Measurements from ENCODE around the gene PDZD7. TPM values are rescaled to one million over a fixed set of nuclear protein-coding genes. Genes with fewer than 3 reads are reported as not detected.
A peak's percentile ranks its signal among the peaks of the same experiment; 100 is the strongest.

Gene PDZD7
- total and polyA plus RNA-seq, 9 of the 15 experiments (the other 6 are each of a cell fraction or from before 2014, with no cell fraction given) = 0.04 to 0.24 (median 0.08) TPM; not detected in 3

GRCh38 chr10:101062232-101063049, 31.5 kb upstream of the PDZD7 start (continued):
- TF ChIP-seq NR2C2 (CRISPR knock-in tag; IDR thresholded peaks at IDR 0.05) (peak; percentile 73; the same call in 1 of the 2 replicates), NR2C2 (tag; IDR thresholded peaks at IDR 0.05) (peak; percentile 48; the same call in 1 of the 2 replicates), HDAC3 (IDR thresholded peaks at IDR 0.05; ENCODE audit: borderline replicate concordance, partially characterized antibody) (no peak), MAFF (IDR thresholded peaks at IDR 0.05; ENCODE audit: low read length) (no peak), HLTF (IDR thresholded peaks at IDR 0.05) (no peak), LCOR (CRISPR knock-in tag; IDR thresholded peaks at IDR 0.05) (no peak; the same call in 1 of the 2 replicates), CBFA2T3 (IDR thresholded peaks at IDR 0.05) (peak; percentile 64), NUFIP1 (IDR thresholded peaks at IDR 0.05; ENCODE audit: partially characterized antibody) (no peak), SIN3A (IDR thresholded peaks at IDR 0.05; ENCODE audit: borderline replicate concordance in 2 of 2, control insufficient read depth in 1 of 2, low read depth in 2 of 2, low read length in 2 of 2) (no peak), MEIS2 (IDR thresholded peaks at IDR 0.05; ENCODE audit: partially characterized antibody) (no peak), ZNF324 (CRISPR knock-in tag; IDR thresholded peaks at IDR 0.05) (no peak), VEZF1 (CRISPR knock-in tag; IDR thresholded peaks at IDR 0.05) (no peak; the same call in 1 of the 2 replicates), PTTG1 (tag; IDR thresholded peaks at IDR 0.05; ENCODE audit: low read depth) (no peak), ZBTB34 (CRISPR knock-in tag; IDR thresholded peaks at IDR 0.05) (no peak), SIX5 (IDR thresholded peaks at IDR 0.05; ENCODE audit: borderline replicate concordance in 1 of 2, insufficient read depth in 1 of 2, low read depth in 1 of 2, low read length in 2 of 2) (no peak), RBM39 (optimal IDR thresholded peaks at IDR 0.05; ENCODE audit: low read depth, low read length) (no peak), TAL1 (IDR thresholded peaks at IDR 0.05) (no peak; the same call in 1 of the 2 replicates), ZNF134 (CRISPR knock-in tag; conservative IDR thresholded peaks at IDR 0.05) (no peak), ZNF143 (CRISPR knock-in tag; IDR thresholded peaks at IDR 0.05) (no peak), ZFPM2 (CRISPR knock-in tag; IDR thresholded peaks at IDR 0.05) (no peak), MECOM (CRISPR knock-in tag; IDR thresholded peaks at IDR 0.05) (no peak), E2F4 (CRISPR knock-in tag; IDR thresholded peaks at IDR 0.05; ENCODE audit: low read depth) (peak; percentile 54; the same call in 1 of the 2 replicates), RFX1 (IDR thresholded peaks at IDR 0.05) (no peak), ZNF175 (CRISPR knock-in tag; IDR thresholded peaks at IDR 0.05; ENCODE audit: low read depth) (0 out of 2 replicates have a peak, but pooled peaks have one; percentile 57), NRF1 (conservative IDR thresholded peaks at IDR 0.05 in 1 of 2, IDR thresholded peaks at IDR 0.05 in 1 of 2) (peak; percentile 78 to 81), SMC3 (conservative IDR thresholded peaks at IDR 0.05; ENCODE audit: insufficient read depth, low read depth, low read length) (no peak)
